Erythroblast (primary cell): ENCODE data around the gene CD81.

Source experiments
- GATA1 ChIP-seq: IDR thresholded peaks from 2 replicates; pipeline ENCODE4 v1.6.1; 2011; ENCODE audit warnings: low read depth, mild to moderate bottlenecking, control low read depth, low read length, moderate library complexity
- POLR2A ChIP-seq: IDR thresholded peaks from 2 replicates; pipeline ENCODE4 v1.6.1; 2011; ENCODE audit warnings: mild to moderate bottlenecking, low read length

DNA sequence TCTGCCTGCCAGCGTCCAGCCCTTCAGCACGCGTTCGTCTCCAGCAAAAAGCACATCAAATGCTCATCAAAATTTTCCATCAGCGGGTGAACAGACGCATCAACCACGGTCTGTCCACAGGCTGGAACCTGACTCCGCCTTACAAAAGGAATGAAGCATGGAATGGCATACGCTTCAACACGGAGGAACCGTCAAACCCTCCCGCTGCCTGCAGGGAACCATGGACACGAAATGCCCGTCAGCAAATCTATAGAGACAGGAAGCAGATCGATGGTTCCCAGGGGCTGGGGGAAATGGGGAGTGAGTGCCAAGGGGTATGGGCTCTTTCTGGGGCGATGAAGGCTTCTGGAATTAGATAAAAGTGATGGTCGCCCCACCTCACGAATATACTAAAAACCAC, 39.7 kb downstream of the CD81 start:
- TF ChIP-seq POLR2A, result no peak
- no peak for TF ChIP-seq GATA1
